GM12892 (cell line): ENCODE results near the gene DOK7.

Experiments used
- DNase-seq: peaks from one replicate; pipeline ENCODE4 v3.0.0; 2011; ENCODE audit not compliant: insufficient read length
- FAIRE-seq: peaks from 2 replicates; lab custom pipeline; 2011; peaks lifted over from hg19 to GRCh38; lab: Jason Lieb, UNC
- POLR2A ChIP-seq: IDR thresholded peaks from 2 replicates; pipeline ENCODE4 v1.6.1; 2011; ENCODE audit warnings: low read depth, low read length, control low read depth
- POLR2AphosphoS5 ChIP-seq: IDR thresholded peaks from 2 replicates; pipeline ENCODE4 v1.6.1; 2011; ENCODE audit warnings: low read depth, low read length, control low read depth
- TAF1 ChIP-seq: IDR thresholded peaks from 2 replicates; pipeline ENCODE4 v1.6.1; 2011; ENCODE audit warnings: low read depth, mild to moderate bottlenecking, control low read depth, low read length, borderline replicate concordance

Gene DOK7

DNA sequence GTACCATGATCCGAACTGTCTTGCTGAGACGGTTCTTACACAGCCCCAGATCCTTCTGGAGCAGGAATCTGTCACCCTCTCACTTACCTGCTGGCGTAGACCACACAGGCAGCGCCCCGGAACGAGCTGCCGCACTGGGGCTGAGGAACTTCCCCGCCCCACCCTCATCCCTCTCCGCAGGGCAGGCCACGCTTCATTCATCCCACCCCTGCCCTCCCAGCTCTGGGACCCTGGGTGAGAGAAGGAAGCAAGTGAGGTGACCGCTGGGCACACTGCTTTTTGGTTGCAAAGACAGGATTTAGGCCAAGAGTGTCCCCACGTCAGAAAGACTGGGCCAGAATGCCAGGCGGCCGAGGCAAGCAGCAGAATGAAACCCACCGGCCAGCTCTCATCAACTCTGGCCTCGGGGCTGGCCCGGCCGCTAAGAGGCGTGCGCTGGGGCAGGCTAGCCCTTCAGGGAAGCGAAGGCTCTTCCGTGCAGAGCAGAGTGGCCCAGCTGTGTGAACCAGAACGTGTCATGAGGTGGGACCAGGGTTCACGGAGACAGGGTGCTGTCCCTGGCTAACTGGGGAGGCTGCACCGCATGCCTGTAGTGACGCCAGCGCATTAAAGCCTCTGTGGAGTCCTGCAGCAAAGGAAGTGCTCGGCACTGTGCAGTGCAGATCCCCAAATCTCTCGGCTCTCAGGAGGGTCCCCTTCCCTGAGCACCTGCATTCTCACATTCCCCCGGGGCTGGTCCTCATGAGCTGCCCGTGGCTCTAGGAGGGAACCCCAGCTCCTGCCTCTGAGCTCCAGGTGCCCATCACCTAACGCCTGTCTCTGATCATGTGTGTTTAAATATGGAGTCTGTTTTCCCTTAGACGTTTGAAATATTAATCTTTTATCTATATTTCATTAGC is 62.7 kb downstream of the DOK7 start:
- DNase-seq: no peak
- FAIRE-seq: no peak
- TF ChIP-seq POLR2AphosphoS5 (no peak), TAF1 (no peak), POLR2A (no peak)

DNA sequence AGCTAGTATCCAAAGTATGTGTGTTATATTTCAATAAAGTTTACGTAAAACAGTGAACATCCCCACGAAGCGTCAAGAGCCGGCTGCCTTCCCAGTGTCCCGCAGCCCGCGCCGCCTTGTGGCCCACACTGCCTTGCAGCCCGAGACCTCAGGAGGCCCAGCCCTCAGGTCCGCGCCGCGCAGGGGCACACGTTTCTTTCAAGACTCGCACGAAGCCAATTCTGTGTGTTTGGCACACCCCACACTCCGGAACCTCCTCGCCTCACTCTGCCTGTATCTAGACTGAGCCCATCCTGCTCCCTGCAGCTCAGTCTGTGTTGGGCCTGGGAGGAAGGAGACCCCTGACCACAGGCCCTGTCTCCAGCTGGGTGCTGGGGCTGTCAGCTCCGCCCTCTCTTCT is 63.4 kb downstream of the DOK7 start:
- TF ChIP-seq TAF1: no peak
- TF ChIP-seq POLR2AphosphoS5: no peak
- TF ChIP-seq POLR2A: no peak
- DNase-seq (no peak), FAIRE-seq (no peak)

GRCh38 chr4:3527101-3527913 is 64.2 kb downstream of the DOK7 start:
- TF ChIP-seq POLR2AphosphoS5: no peak
- no peak for TF ChIP-seq TAF1
- no peak for TF ChIP-seq POLR2A
- no peak for DNase-seq
- no peak for FAIRE-seq

GRCh38 chr4:3527914-3528876 is 65.1 kb downstream of the DOK7 start:
- no peak for FAIRE-seq
- TF ChIP-seq POLR2AphosphoS5 (no peak), TAF1 (no peak), POLR2A (no peak)
- DNase-seq: no peak

- peak; percentile 14 for FAIRE-seq
- DNase-seq: no peak
- TF ChIP-seq POLR2A (no peak), POLR2AphosphoS5 (no peak), TAF1 (no peak)
Measured at GRCh38 chr4:3529363-3529762, 66.3 kb downstream of the DOK7 start.

DNA sequence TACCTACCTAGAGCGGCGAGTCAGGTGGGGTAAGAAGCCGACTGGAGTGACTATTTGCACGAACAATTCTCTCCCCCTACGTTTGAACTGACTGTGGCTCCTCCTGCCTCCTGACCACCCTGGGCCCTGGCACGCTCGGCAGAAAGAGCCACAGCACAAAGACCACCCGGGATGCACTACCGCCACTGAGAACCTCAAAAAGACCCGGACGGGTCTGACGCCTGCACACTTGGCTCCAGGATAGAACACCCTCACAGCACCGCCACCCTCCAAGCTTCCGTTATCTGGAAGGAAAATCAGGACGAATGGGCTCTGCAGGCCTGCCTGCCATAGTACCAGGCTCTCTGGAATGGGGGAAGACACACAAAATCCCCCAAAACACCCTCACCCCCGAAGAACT is 66.9 kb downstream of the DOK7 start:
- TF ChIP-seq POLR2A: no peak
- TF ChIP-seq POLR2AphosphoS5: no peak
- no peak for TF ChIP-seq TAF1
- FAIRE-seq (no peak), DNase-seq (no peak)

GRCh38 chr4:3530663-3531254 is 67.7 kb downstream of the DOK7 start:
- FAIRE-seq (no peak), DNase-seq (no peak)
- TF ChIP-seq POLR2A (no peak), POLR2AphosphoS5 (no peak), TAF1 (no peak)

GRCh38 chr4:3531318-3531878 is 68.3 kb downstream of the DOK7 start:
- DNase-seq (no peak), FAIRE-seq (peak; percentile 21)
- TF ChIP-seq TAF1 (no peak), POLR2A (no peak), POLR2AphosphoS5 (no peak)

DNA sequence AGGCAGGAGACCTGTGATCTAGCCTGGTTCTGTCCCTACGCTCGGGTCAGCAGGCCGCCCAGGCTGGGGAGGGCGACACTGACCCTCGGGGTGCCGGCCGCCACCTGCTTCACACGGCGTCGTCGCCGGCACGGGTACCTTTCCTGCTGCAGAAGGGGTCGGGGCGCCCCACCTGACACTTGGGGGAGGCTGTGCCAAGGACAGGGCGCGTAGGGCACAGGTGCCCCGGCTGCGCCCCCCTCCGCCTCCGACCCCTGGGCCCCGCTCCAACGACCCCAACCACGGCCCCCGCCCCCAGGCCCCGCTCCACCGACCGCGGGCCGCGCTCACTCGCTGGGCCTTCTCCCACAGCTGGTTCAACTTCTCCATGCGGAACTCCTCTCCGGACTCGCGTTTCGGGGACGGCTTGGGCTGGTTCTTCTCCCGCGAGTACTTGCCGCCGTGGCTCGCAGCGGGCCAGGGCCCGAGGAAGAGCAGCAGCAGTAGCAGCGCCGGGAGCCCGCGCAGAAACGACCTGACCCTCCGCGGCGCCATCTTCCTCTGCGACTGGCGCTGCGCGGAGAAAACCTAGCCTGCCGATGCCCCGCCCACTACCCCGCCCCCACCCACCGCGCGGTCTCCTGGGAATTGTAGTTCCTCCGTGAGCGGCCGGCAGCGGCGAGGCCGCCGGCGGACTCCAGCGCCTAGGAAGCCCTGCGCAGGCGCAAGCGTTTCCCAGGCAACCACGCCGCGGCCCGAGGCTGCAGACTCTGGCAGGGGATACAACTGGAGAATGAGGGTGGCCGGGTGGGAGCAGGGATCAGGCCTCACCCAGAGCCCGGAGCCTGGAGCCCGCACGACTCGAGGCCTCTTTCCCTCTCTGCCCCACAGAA is 69.0 kb downstream of the DOK7 start, which contains the start of gene LRPAP1:
TSS of gene LRPAP1 (minus strand) at position 544 of the 872 bp plus-strand sequence. CDS start at position 534, 10 bp downstream.
- peak; percentile 98 for TF ChIP-seq POLR2A
- TF ChIP-seq TAF1: peak; percentile 96
- peak; percentile 97 for TF ChIP-seq POLR2AphosphoS5
- peak; percentile 91 for FAIRE-seq

More for the DNA sequence above, 69.0 kb downstream of the DOK7 start, which contains the start of gene LRPAP1:
- DNase-seq: peak; percentile 100
